Fibroblast of pulmonary artery (primary cell): ENCODE results near the gene MAGI2.

ENCODE experiments used
- DNase-seq: peaks from one replicate; pipeline ENCODE4 v3.0.0-alpha.2; 2010; ENCODE audit warnings: low read depth
- H3K4me3 ChIP-seq: replicated peaks from 2 replicates; pipeline ENCODE4 v1.5.1; 2011; ENCODE audit warnings: low read depth, mild to moderate bottlenecking, control low read depth, low read length, moderate library complexity
- CTCF ChIP-seq: IDR thresholded peaks from 2 replicates; pipeline ENCODE4 v1.5.1; 2011; ENCODE audit warnings: mild to moderate bottlenecking, control low read depth, low read length, inconsistent platforms; ENCODE audit errors: missing control alignments

The MAGI2 gene

DNA sequence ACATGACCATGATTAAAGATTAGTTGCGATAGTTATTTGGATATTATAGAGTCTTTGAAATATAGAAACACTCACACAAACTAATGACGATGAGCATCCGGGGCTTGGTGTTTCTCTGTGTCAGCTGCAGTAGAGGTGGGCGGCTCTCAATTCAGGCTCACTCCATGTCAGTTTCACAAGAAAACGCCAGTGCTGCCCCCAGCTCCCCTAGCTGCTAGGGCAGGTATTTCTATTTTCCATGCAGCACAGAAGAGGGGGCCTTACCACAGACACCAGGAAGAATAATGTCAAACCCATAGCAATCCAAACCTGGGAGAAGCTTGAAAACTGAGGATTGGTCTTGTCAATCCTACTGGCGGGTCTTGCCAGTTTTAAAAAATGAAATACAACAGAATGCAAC, 1457.8 kb downstream of the MAGI2 start:
- no peak overlapping the region for H3K4me3 ChIP-seq
- no peak for DNase-seq
- peak; percentile 15 for TF ChIP-seq CTCF

DNA sequence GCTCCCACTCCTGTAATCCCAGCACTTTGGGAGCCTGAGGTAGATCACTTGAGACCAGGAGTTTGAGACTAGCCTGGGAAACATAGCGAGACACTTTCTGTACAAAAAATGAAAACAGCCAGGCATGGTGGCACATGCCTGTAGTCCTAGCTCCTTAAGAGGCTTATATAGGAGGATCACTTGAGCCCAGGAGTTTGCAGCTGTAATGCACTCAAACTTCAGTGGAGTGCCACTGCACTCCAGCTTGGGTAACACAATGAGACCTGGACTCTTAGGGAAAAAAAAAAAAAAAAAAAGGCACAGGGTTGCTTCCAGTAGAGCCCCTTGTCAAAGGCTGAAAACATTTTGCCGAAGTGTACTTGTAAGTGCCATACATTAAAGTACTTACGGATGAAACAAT, 1459.6 kb downstream of the MAGI2 start:
- DNase-seq, result no peak
- TF ChIP-seq CTCF, result no peak
- no peak overlapping the region for H3K4me3 ChIP-seq

DNA sequence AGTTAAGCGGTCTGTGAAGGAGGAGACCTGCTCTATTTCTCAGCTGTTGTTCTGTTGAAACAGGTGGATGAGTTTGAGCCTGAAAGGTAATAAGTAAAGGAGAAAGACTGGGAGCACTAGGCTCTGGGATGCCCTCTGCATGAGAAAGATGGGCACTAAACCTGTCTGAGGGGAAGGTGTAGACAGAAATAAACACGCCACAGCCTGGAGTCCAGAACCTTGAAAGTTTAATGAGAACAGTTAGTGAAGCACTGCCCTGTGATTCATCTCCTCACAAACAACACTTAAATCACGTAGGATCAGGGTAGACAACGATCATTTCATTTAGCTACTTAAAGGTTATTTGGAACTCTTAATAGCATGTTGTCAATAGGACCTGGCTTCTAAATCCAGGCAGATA, 1461.8 kb downstream of the MAGI2 start:
- H3K4me3 ChIP-seq, result no peak overlapping the region
- no peak for DNase-seq
- TF ChIP-seq CTCF, result no peak

GRCh38 chr7:77989981-77990566, 1463.4 kb downstream of the MAGI2 start:
- no peak for TF ChIP-seq CTCF
- peak; percentile 16 for DNase-seq
- no peak overlapping the region for H3K4me3 ChIP-seq

DNA sequence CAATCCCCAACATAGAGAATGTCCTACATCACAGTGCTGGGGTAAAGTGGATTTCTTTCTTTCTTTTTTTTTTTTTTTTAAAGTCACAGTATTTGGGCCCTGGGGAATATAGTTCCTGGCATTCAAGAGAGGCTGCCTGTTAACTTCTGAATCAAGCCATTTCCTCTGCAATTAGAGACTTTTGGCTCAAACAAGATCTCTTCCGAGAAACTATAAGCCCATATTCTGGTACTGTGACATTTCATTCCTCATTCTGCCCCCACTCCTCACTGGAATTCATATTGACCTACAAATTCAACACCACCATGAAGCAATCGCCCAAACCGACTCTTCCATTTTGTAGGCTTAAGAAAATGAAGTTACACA, 1467.5 kb downstream of the MAGI2 start:
- no peak for TF ChIP-seq CTCF
- DNase-seq, result peak; percentile 40

DNA sequence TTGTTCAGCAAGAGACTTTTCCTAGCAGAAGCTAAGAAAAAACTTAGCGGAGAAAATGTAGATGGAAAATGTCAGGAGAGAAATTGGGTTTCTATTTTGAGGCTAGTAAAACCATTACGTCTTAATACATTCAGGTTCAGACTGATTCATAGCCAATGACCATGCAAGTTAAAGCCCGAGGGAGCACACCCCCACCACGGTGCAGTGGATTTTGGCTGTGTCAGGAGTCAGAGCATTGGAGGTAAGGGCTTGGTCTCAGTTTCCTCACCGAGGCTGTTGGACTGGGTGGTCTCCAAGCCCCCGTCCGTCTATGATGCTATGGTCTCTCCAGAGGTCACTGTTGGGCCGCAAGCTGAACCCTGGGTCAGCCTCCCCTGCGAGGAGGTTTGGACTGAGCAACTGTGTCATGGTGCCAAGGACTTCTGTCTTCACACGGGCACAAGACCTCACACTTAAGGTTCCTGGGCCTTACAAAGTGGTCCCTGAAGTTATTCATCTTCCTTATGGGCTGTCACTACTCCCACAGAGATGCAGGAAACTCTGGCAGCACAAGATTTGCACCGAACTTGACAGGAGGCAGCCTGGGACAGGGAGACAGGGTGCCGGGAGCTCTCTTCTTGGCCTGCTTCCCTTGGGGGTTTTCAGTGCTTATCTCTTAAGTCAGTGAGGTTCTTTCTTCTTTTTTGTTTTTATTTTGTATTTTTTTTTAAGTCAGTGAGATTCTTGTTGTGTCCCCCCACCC, 1468.1 kb downstream of the MAGI2 start:
- DNase-seq, result peak; percentile 3
- H3K4me3 ChIP-seq, result no peak overlapping the region
- no peak for TF ChIP-seq CTCF

More for the DNA sequence above, 1467.5 kb downstream of the MAGI2 start:
- no peak overlapping the region for H3K4me3 ChIP-seq

DNA sequence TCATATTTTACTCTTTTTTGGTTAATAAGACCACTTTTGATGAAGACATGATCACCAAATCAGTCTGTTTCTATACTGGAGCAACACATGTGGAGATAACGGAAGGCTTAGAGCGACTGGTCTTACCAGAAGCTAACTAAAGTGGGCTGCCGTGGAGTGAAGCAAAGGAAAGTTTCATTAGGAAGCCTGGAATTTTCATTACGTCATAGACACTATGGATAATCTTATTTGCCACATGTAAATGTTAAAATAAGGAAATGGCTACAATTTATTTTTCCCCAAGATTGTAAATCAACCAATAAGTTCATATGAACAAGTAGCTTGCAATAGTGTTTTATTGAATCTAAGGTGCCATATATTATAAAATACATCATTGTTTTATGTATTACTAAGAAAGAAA, 1469.5 kb downstream of the MAGI2 start:
- no peak for DNase-seq
- no peak for TF ChIP-seq CTCF
- no peak overlapping the region for H3K4me3 ChIP-seq
